DMS 273 (cell line): Measurements from ENCODE around the gene CDK18.
"Not testable (repeated sequence)": the region's sequence is repeated elsewhere in the genome, so short reads cannot be mapped to it uniquely, and the experiment has no call there.

Source experiments
- DNase-seq: peaks from one replicate; lab custom pipeline; 2025; ENCODE audit not compliant: unreplicated experiment; lab: John Stamatoyannopoulos, UW

CDK18 gene

DNA sequence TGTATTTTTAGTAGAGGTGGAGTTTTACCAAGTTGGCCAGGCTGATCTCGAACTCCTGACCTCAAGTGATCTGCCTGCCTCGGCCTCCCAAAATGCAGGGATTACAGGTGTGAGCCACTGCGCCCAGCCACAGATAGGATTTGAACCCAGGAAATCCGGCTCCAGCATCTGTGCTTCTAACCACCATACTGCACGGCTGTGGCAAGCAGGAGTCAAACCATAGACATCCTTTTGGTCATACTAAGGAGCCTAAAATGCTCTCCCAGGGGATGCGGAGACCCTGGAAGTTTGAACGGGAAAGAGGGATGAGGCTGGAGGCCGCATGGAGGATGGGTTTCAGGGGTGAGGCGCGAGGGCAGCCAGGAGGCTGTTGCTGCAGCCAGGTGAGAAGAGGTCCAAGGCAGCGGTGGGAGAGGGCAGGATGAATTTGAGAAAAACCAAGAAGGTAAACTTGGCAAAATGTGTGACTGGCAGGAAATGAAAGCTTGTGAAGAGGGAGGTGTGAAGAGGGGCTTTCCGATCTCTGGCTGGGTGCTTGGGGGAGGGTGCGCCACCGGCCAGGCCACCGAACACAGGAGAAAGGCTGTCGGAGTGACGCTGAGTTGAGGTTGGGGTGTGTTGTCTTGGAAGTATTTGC is 24.0 kb upstream of the CDK18 start:
- no peak for DNase-seq

DNA sequence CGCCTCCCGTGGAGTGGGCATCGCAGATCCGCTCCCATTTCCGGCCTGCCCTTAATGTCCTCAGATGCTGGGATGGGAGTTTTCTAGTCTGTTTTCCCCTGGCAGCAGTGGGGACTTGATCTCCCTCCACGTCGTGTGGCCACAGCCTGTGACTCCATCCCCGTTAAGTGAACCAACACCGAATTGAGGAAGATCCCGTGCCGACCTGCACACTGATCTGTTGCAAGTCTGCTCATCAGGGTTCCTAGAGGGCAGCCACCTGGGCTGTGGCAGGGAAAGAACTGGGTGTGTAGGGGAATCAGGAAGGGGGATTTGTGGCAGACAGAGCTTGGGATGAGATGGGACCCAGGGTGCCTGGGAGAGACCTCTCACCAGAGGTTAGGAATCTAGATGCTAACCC is 23.3 kb upstream of the CDK18 start:
- DNase-seq = no peak

DNA sequence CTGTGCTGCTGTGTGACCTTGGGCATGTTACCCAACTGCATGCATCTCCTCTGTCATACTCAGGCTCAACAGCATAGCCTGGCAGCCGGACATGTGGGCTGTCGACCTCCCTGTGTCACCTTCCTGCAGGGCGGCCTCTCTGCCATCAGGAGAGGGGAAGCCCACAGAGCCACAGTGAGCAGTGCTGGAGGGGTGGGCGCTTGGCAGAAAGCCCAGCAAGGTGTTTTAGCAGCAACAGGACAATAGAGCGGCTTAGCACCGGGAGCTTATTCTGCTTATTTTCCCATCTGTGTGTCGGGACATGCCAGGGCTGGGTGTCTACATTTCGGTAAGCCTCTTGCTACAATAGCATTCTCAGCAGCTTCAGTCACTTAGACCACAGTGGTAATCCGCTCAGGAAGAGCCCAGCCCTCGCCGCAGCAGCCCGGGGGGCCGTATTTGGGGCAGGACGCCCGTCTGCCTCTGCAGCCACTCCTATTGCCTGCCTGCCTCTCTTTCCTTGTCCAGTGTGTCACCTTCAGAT is 22.8 kb upstream of the CDK18 start:
- DNase-seq = no peak

DNA sequence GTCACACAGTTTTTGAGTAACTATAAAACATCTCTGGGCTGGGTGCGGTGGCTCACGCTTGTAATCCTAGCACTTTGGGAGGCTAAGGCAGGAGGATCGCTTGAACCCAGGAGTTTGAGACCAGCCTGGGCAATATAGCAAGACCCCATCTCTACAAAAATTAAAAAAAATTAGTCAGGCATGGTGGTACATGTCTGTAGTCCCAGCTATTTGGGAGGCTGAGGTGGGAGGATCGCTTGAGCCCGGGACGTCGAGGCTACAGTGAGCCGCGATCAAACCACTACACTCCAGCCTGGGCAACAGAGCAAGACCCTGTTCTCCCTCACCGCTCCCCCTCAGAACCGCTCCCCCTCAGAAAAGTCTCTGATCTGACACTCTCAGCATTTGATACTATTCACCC is 21.9 kb upstream of the CDK18 start:
- DNase-seq = not testable (repeated sequence)

DNA sequence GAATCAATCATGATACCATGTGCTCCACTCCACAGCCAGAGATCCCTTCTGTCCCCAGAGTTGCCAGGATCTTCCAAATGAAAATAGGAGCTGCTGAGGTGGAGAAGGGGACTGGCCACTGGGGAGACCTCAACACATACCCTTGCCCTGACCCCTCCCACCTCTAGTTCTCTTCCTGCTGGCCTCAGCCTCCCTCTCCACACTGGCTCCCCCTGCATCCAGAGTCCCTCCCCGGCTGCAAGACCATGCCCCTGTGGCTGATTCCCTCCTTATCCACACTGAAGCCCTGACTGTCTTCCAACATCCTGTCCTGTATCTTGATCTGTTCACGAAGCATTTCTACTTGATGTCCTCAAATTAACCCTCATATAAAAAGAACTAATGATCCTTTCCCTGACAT is 21.1 kb upstream of the CDK18 start:
- no peak for DNase-seq

DNA sequence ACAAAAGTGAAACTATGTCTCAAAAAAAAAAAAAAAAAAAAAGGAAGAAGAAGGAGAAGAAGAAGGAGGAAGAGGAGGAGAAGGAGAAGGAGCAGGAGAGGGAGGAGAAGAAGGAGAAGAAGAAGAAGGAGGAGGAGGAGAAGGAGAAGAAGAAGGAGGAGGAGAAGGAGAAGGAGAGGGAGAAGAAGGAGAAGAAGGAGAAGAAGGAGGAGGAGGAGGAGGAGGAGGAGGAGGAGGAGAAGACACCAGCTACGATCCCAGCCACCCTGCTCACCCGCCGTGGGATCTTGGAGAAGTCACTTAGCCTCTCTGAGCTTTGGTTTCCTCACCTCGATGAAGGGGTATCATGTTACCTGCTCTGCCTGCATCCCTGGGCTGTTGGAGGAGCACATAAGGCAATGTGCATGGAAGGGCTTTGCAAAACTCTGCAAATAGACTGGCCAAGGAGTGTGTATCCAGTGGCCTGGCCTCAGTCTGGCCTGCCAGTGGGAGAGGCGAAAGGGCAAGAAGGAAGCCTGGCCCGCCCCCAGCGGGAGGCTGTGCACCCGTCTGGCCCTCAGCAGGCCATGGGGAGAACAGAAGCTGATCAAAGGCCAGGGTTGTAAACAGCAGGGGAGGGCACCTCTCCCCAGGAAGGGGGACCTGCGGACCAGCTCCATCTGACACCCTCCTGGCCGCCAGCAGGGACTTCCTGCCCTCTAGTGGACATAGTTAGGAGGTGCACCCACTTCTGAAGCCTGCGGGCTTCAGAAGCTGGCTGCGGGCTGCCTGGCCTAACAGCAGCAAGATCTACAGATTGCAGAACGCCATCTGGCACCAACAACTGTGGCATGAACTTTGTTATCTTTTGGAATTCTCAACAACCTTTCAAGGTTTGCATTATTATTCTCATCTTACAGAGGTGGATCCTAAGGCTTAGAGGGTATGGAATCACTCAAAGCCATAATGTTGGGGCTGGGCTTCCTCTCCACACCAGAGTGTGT is 19.2 kb upstream of the CDK18 start:
- DNase-seq = peak; percentile 98

DNA sequence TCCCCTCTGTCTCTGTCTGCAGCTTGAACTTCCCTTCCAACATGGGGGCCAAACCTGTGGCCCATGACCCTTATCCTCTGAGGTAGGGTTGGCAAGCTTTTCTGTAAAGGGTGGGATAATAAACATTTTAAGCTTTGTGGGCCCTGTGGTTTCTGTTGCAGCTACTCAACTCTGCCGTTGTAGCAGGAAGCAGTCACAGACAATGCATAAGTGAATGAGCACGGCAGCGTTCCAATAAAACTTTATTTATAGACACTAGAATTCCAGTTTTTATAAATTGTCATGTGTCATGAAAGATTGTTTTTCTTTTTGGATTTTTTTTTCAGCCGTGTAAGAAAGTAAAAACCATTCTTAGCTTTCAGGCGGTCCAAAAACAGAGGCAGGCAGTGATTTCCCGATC is 18.2 kb upstream of the CDK18 start:
- no peak for DNase-seq

DNA sequence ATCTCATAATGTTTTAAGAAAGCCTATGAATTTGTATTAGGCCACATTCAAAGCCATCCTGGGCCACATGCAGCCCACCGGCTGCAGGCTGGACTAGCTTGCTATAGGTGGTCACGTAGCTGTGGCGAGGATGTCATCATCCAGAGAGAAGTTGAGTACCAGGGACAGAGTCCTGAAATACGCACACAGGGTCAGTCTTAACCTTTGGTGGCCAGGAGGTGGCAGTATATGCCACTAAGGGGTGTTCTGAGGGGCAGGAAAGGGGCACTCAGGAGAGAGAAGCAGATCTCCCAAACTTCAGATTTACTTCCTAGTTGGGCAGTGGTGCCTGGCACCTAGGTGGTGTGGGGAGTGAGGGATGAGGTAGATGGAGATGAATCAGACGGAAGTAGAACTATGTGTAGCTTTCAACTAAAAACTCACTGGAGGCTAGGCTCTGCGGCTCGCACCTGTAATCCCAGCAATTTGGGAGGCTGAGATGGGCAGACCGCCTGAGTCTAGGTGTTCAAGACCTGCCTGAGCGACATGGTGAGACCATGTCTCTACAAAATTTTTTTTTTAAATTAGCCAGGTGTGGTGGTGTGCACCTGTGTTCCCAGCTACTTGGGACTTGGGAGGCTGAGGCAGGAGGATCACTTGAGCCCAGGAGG is 16.3 kb upstream of the CDK18 start:
- peak; percentile 89 for DNase-seq

DNA sequence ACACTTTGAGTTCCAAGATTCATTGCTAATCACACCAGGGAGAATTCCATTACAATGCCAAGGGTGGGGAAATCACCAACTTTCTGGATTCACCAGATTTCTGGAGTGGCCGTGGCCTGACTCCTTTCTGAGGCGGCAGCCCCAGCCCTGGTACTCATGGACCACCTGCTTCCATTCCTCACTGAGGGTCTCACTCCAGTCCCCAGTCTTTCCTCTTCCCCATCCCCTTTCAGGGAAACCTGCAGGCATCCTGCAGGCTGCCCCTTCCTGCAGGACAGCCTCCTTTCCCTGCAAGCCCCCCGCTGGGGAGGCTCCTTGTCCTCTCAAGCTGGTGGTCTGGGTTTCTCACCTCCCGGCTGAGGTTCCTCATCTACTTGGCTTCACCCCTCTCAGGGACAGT is 12.7 kb upstream of the CDK18 start:
- no peak for DNase-seq

DNA sequence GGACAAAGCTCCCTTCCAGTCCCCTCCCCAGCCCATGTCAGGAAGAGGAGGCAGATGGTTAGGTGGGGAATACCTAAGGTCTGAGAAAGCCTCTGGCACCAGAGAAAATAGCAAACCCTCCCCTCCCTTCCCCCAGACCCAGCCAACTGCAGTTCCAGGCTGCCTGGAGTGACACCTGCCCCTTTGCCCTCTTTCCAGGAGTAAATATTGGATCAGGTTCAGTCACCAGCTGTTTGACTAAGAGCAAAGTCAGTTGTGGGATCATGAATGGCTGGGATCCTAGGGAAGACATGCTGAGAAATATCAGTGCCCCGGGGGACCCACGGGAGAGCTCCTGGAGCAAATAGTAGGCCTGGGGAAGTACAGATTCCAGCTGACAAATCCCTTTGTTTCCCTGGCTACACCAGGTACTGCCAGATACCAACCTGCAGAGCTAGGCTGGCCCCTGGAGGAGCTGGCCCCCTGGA is 12.2 kb upstream of the CDK18 start:
- peak; percentile 96 for DNase-seq

DNA sequence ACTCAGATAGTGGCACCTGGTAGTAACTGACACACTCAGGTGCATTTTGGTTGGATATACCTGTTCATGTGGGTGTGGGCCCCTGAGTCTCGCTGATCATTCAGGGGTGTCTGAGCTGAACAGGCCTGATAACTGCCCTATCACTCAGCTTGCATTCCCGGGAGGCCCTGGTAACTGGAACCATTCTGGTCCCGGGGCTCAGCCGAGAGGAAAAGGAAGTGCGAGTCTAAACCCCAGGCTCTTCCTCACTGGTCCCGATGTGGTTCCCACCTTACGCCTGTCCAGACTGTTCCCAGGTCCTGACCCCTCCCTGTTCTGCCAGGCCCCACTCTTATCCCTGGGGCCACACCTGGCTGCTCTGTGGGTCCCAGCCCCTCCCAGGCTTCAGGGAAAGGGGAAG is 11.7 kb upstream of the CDK18 start:
- DNase-seq = peak; percentile 62

DNA sequence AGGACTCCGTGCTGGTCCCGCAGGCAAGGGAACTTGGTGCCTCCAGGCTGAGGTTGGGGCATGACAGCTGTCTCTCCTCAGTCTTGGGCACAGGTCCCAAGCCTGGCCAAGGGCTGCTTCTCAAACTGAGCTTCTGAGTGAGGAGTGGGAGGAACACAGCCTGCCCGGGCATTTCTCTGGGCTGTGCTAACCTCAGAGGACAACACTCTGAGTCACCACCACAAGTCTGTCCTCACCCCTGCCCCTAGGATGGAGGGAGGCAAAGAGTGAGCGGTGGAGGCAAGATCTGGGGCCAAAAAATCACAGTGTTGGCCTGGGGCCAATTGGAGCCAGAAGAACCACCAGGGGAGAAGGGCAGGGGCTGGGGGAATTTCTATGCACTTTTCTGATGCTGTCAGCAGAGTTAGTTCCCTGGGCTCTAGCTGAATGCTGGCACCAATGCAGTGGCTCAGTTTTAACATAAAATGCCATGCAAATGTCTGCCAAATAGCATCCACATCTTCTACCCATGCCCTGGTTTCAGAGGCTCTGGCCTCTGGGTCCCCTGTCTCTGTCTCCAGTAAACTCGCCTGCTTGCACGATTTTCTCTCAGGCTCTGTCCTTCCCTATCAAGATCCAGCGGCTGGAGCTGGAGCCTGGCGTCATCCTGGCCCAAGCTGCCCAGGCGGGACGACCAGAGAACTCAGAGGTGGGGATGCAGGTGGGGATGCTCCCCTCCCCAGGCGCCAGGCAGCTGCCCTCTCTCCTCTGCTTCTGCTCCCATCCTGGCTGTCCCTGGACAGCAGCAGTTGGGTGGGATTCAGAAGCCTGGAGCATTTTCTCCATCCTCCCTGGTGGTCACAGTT is 11.0 kb upstream of the CDK18 start:
- DNase-seq = peak; percentile 90

DNA sequence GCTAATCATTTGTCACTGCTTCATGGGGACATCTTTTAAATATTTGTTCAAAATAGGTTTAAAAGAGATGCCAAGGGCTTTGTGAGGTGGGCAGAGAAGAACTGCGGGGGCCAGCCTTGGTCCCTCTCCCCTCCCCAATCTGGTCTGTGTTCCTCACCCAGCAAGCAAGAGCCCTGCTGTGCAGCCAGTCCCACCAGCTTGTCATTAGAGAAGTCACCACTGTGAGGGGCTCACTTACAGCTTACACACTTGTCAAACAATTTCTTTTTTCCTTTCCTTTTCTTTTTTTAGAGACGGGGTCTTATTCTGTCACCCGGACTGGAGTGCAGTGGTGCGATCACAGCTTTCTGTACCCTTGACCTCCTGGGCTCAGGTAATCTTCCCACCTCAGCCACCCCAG is 10.4 kb upstream of the CDK18 start:
- peak; percentile 32 for DNase-seq

DNA sequence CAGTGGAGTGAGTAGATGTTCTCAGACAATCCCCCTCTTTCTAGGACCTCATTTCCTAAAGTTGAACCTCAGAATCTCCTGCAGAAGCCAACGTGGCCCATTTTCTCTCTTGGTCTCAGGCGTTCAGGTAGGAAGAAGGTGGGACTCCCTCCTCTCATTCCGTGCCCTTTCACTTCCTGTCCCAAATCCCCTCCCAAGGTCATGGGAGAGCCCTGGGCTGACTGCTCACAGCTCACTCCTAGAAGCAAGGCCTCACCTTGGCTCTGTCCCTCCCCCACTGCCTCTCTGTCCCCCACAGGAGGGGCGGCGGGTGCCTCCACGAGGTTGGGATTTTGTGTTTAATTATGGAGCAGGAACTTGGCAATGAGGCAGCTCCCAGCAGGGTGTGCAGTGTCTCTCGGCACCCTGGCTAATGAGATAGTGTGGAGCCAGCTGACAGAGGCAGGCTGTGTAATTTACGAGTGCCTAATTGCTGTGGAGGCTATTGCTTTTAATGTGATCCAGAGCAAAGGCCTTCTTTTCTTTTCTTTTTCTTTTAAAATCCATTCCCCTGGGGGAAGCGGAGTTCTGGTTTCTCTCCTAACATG is 9.1 kb upstream of the CDK18 start:
- DNase-seq = peak; percentile 90

DNA sequence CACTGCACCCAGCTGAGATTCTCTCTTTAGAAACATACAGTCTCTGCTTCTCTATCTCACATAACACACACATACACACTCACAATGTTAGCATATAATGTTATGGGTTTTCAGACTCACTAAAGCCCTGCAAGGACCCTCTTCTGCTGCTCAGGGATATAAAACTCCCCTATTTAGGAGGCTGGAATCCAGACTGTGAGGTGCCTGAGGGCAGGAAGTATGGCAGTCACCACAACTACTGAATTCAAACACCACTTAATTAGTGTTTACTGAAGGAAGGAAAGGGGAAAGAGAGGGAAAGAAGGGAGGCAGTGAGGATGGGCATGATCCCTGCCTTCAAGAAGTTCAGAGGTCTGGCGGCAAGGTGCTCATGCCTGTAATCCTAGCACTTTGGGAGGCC is 7.8 kb upstream of the CDK18 start:
- DNase-seq = no peak

DNA sequence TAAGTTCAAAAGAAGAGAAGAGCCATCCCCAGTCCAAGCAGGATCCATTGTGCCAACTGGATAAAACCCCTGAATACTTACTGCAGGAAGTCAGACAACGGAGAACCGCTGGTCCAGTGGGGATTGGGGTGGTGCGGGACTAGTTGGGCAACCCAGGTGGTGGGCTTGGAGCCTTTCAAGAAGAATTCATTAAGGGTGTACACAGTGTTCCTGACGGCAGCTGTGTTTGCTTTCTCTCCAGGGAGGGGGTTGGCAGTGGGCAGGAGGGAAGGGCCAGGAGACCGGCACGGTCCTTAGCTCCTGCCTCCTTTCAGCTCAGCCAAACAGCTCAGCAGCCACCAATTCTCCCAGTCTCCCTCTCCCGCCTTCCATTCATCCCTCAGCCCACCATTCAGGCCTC is 7.1 kb upstream of the CDK18 start:
- DNase-seq = peak; percentile 52

DNA sequence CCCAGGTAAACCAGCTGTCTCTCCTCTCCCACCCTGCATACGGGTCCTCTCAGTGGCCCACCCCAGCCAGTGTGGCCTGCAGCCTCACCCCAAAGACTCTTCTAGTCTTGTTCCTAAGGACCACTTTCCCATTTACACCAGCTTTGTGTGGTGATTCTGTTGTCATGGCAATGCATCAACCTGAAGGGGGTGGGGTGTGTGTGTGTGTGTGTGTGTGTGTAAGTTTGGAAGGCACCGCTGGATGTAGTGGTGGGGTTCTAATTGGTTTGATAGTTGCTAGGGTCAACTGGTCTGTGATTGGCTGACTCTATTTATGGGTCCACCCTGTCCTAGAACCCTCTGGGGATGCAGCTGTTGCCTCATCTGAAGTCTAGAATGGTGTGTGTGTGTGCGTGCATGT is 4.7 kb upstream of the CDK18 start:
- DNase-seq = no peak

DNA sequence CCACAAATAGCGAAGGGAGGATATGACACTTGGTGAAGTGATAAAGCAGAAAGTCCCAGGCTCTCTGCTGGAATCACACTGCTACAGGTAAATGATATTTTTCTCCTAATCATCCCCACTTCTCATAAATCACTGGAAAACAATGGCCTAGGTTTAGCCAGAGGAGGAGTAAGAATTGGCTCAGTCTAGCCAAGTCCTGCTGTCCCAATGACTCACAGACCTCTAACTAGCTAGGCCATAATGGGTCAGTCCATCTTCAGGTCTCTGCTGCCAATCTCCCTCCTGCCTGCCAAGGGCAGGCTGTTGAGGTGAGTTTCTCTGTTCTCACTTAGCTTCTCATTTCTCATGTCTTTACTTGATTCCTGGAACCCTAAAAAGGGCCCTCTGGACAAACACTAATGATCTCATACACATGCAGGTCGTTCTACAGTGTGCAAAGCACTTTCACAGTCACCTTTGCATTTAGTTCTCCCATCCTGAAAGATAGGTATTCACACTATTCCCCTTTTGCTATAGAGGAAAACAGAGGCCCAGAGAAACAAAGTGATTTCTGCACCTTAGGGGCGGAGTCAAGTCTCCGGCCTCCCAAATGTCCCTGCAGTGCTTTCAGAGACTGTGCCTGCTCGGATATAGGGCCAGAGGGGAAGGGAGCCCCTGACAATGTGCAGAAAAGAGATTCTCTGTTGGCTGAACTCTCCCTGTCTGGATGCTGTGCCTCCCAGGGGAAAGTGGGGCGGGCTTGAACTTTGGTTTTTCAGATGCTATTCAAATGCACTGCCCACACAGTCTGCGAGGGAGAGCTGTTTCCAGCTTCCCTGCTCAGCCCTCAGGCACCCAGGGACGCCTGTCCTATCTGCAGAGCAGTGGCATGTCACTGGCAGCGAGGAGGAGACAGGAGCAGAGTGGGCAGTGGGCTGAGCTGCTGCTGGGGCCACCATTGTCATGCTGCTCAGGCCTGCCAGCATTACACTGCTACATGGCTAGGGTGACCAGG is 3.9 kb upstream of the CDK18 start:
- no peak for DNase-seq
